ENCODE results near the gene S100PBP. TPM values are rescaled to one million over a fixed set of nuclear protein-coding genes. Genes with fewer than 3 reads are reported as not detected.

The S100PBP gene
- total and polyA plus RNA-seq, 2 of the 13 experiments (the other 11 are each of a cell fraction or from before 2014, with no cell fraction given) = 20.4 to 26.1 TPM

DNA sequence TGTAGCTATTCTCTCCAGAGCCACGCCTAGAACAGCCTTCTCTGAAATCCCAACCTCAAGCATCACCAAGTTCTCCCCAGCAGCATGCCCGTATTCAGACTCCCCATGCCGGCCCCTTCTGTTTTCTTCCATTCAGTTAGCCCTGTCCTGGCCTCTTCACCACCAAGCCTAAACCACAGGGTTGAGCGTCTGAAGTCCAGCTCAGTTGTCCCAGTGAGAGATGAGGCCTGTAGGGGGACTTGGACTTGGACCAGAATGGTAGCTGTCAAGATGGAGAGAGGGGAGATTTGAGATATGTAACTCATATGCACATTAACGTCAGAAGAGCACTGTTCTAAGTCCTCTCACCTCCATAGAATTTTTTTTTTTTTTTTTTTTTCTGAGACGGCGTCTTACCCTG is 89.2 kb downstream of the S100PBP start:
- ChIA-PET CTCF (ENCODE audit: low intra/inter-chr PET ratio, low total read pairs) (no interaction called here), POLR2A (no interaction called here)
- H2AFZ ChIP-seq (ENCODE audit: low read length) = no peak overlapping the region
- no peaks in the 10 kb centered on the region for H3K9me3 ChIP-seq (ENCODE audit: low read length)
- H3K9ac ChIP-seq (ENCODE audit: insufficient read depth, low read depth, low read length) = no peak overlapping the region
- 0 out of 2 replicates have a peak, but pooled peaks cover 7% of the 10 kb centered on the region for H3K4me1 ChIP-seq (ENCODE audit: insufficient read depth, low read length)
- TF ChIP-seq, protein P1, sequence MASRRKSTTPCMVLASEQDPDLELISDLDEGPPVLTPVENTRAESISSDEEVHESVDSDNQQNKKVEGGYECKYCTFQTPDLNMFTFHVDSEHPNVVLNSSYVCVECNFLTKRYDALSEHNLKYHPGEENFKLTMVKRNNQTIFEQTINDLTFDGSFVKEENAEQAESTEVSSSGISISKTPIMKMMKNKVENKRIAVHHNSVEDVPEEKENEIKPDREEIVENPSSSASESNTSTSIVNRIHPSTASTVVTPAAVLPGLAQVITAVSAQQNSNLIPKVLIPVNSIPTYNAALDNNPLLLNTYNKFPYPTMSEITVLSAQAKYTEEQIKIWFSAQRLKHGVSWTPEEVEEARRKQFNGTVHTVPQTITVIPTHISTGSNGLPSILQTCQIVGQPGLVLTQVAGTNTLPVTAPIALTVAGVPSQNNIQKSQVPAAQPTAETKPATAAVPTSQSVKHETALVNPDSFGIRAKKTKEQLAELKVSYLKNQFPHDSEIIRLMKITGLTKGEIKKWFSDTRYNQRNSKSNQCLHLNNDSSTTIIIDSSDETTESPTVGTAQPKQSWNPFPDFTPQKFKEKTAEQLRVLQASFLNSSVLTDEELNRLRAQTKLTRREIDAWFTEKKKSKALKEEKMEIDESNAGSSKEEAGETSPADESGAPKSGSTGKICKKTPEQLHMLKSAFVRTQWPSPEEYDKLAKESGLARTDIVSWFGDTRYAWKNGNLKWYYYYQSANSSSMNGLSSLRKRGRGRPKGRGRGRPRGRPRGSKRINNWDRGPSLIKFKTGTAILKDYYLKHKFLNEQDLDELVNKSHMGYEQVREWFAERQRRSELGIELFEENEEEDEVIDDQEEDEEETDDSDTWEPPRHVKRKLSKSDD (CRISPR knock-in tag; IDR thresholded peaks at IDR 0.05; ENCODE audit: low read depth) = no peak
- TF ChIP-seq SP5 (CRISPR knock-in tag; IDR thresholded peaks at IDR 0.05; ENCODE audit: borderline replicate concordance, low read depth) (no peak), IRX3 (CRISPR knock-in tag; IDR thresholded peaks at IDR 0.05; ENCODE audit: borderline replicate concordance, low read depth) (no peak), ZNF549 (CRISPR knock-in tag; IDR thresholded peaks at IDR 0.05) (no peak), STAT5B (CRISPR knock-in tag; IDR thresholded peaks at IDR 0.05) (no peak), GATAD1 (CRISPR knock-in tag; IDR thresholded peaks at IDR 0.05) (no peak), GABPA (IDR thresholded peaks at IDR 0.05; ENCODE audit: low read depth, low read length) (no peak), GABPA (CRISPR knock-in tag; IDR thresholded peaks at IDR 0.05; ENCODE audit: low read depth) (no peak), KLF13 (CRISPR knock-in tag; IDR thresholded peaks at IDR 0.05) (no peak)
- TF ChIP-seq, protein P2, sequence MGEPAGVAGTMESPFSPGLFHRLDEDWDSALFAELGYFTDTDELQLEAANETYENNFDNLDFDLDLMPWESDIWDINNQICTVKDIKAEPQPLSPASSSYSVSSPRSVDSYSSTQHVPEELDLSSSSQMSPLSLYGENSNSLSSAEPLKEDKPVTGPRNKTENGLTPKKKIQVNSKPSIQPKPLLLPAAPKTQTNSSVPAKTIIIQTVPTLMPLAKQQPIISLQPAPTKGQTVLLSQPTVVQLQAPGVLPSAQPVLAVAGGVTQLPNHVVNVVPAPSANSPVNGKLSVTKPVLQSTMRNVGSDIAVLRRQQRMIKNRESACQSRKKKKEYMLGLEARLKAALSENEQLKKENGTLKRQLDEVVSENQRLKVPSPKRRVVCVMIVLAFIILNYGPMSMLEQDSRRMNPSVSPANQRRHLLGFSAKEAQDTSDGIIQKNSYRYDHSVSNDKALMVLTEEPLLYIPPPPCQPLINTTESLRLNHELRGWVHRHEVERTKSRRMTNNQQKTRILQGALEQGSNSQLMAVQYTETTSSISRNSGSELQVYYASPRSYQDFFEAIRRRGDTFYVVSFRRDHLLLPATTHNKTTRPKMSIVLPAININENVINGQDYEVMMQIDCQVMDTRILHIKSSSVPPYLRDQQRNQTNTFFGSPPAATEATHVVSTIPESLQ (CRISPR knock-in tag; conservative IDR thresholded peaks at IDR 0.05) = no peak
- TF ChIP-seq, protein P3, sequence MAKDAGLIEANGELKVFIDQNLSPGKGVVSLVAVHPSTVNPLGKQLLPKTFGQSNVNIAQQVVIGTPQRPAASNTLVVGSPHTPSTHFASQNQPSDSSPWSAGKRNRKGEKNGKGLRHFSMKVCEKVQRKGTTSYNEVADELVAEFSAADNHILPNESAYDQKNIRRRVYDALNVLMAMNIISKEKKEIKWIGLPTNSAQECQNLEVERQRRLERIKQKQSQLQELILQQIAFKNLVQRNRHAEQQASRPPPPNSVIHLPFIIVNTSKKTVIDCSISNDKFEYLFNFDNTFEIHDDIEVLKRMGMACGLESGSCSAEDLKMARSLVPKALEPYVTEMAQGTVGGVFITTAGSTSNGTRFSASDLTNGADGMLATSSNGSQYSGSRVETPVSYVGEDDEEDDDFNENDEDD (CRISPR knock-in tag; IDR thresholded peaks at IDR 0.05; ENCODE audit: borderline replicate concordance) = no peak
- H4K20me1 ChIP-seq (ENCODE audit: insufficient read depth, low read length) = no peaks in the 10 kb centered on the region
- H3K27ac ChIP-seq (ENCODE audit: extremely low read length, insufficient read depth, low read length) = no peak overlapping the region
- peaks cover 0 to 15% of the 10 kb centered on the region in 2 experiments; a peak in 4 of 5 replicates for H3K27me3 ChIP-seq (ENCODE audit: control insufficient read depth in 1 of 2, insufficient read depth in 2 of 2, low read length in 2 of 2)
- FAIRE-seq = no peak
- H3K4me2 ChIP-seq (ENCODE audit: low read depth, low read length) = no peak overlapping the region
- in situ Hi-C loops (cut with HindIII; ENCODE audit: extremely low pct_ligation_motif_present, low pct_unique_long_range_greater_than_20kb) (no loop called here), intact Hi-C loops (cut with micrococcal nuclease; ENCODE audit: unreplicated experiment) (no loop called here)
- no TSS peak for BruUV-seq (replicated peaks)
- no peaks in the 10 kb centered on the region for H3K36me3 ChIP-seq (replicated peaks in 1 of 2; ENCODE audit: control insufficient read depth in 1 of 2, insufficient read depth in 2 of 2, low read length in 2 of 2)
- no peak for DNase-seq (ENCODE audit: low spot score)
- H3K79me2 ChIP-seq (ENCODE audit: insufficient read depth, low read length) = no peaks in the 10 kb centered on the region
- no peak overlapping the region for H3K4me3 ChIP-seq (replicated peaks in 1 of 3; ENCODE audit: insufficient read depth in 1 of 3, low read depth in 2 of 3, low read length in 3 of 3)
- 34% methylated on average over 7 of the region's 7 CpGs for WGBS (ENCODE audit: low lambda C conversion rate)
- peak; percentile 57; the same call in 2 of the 3 replicates for ATAC-seq
